ENCODE data around the gene SZT2. TPM values are rescaled to one million over a fixed set of nuclear protein-coding genes. Genes with fewer than 3 reads are reported as not detected.

Gene SZT2
- total RNA-seq, 1 donor from 2014 or later: 39.4 TPM

DNA sequence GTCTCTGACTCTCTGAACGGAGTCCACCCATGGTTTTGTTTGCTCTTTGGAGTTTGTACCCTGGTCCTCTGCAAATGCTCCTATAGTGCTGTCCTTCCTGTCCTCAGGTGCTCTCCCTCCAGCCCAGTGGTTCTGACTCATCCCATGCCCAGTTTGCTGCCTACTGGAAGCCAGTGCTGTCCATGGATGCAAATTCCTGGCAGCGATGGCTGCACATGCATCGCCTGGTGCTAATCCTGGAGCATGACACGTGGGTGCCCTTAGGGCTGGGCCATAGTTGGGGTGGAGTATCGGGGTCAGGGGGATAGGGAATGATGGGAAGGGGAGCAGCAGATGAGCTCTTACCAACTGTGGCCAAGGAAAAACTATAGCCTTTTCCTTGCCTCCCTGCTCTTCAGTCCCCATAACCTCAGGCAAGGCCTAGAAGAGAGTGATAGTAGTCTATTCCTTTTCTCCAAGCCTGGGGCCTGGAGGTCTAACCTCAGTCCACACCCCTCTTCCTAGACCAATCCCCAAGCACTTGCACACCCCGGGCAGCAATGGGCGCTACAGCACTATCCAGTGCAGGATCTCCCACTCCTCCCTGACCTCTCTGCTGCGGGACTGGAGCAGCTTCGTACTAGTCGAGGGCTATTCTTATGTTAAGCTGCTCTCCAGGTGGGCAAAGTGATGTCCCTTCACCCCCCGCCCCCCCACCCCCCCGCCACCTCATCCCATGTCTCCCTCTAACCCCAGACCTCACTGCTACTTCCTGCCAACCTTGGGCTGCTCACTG, 32.5 kb downstream of the SZT2 start:
- H3K27ac Mint-ChIP-seq (ENCODE audit: unreplicated experiment): no peak overlapping the region
- no peak for DNase-seq (ENCODE audit: low read depth, low spot score)
- H3K36me3 Mint-ChIP-seq (ENCODE audit: low read depth): peaks cover 6% of the 10 kb centered on the region
- H3K4me3 Mint-ChIP-seq: no peak overlapping the region
- no peaks in the 10 kb centered on the region for H3K9me3 Mint-ChIP-seq
- TF ChIP-seq, protein P1, sequence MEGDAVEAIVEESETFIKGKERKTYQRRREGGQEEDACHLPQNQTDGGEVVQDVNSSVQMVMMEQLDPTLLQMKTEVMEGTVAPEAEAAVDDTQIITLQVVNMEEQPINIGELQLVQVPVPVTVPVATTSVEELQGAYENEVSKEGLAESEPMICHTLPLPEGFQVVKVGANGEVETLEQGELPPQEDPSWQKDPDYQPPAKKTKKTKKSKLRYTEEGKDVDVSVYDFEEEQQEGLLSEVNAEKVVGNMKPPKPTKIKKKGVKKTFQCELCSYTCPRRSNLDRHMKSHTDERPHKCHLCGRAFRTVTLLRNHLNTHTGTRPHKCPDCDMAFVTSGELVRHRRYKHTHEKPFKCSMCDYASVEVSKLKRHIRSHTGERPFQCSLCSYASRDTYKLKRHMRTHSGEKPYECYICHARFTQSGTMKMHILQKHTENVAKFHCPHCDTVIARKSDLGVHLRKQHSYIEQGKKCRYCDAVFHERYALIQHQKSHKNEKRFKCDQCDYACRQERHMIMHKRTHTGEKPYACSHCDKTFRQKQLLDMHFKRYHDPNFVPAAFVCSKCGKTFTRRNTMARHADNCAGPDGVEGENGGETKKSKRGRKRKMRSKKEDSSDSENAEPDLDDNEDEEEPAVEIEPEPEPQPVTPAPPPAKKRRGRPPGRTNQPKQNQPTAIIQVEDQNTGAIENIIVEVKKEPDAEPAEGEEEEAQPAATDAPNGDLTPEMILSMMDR (conservative IDR thresholded peaks at IDR 0.05): no peak
- H3K27me3 Mint-ChIP-seq (ENCODE audit: low read depth): no peaks in the 10 kb centered on the region
- no peaks in the 10 kb centered on the region for H3K4me1 Mint-ChIP-seq

DNA sequence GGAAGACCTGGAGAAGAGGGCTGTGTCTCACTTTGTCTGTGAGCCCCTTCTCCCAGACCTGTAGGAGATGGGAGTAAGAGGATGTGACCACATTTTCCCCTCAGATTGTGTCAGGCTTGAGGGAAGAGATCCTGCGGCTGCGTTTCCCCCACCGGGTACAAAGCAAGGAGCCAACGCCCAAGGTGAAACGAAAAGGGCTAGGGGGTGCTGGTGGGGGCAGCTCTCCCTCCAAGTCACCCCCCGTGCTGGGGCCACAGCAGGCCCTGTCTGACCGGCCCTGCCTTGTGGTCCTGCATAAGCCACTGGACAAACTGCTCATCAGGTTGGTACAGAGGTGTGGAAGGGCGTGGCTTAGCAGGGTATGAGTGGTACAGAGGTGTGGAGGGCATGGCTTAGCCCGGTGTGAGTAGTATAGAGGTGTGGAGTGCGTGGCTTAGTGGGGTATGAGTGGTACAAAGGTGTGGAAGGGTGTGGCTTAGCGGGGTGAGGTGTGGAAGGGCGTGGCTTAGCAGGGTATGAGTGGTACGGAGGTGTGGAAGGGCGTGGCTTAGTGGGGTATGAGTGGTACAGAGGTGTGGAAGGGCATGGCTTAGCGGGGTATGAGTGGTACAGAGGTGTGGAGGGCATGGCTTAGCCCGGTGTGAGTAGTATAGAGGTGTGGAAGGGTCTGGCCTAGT, 33.4 kb downstream of the SZT2 start:
- Mint-ChIP-seq H3K27me3 (ENCODE audit: low read depth) (no peaks in the 10 kb centered on the region), H3K36me3 (ENCODE audit: low read depth) (peaks cover 6% of the 10 kb centered on the region), H3K9me3 (no peaks in the 10 kb centered on the region), H3K4me3 (no peak overlapping the region), H3K4me1 (no peaks in the 10 kb centered on the region), H3K27ac (ENCODE audit: unreplicated experiment) (no peak overlapping the region)
- TF ChIP-seq, protein P1 (conservative IDR thresholded peaks at IDR 0.05): no peak
- no peak for DNase-seq (ENCODE audit: low read depth, low spot score)

DNA sequence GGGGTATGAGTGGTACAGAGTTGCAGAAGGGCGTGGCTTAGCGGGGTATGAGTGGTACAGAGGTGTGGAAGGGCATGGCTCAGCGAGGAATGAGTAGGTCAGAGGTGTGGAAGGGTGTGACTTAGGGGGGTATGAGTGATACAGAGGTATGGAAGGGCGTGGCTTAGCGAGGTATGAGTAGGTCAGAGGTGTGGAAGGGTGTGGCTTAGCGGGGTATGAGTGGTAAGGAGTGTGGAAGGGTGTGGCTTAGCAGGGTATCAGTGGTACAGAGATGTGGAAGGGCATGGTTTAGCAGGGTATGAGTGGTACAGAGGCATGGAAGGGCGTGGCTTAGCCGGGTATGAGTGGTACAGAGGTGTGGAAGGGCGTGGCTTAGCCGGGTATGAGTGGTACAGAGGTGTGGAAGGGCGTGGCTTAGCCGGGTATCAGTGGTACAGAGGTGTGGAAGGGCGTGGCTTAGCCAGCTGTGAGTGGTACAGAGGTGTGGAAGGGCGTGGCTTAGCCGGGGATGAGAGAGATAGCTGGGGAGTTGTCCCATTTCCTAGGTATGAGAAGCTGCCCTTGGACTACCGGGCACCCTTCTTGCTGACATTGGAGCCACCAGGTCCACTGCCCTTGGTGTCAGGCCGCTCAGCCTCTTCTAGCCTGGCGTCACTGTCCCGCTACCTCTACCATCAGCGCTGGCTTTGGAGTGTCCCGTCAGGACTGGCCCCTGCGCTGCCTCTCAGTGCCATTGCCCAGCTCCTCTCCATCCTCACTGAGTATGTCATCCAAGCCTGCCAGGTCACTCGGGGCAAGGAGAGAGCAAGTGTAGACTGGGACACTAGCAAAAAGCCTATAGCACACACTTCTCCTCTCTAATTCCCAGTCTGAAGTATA, 34.2 kb downstream of the SZT2 start:
- H3K9me3 Mint-ChIP-seq: no peaks in the 10 kb centered on the region
- H3K27ac Mint-ChIP-seq (ENCODE audit: unreplicated experiment): no peak overlapping the region

DNA sequence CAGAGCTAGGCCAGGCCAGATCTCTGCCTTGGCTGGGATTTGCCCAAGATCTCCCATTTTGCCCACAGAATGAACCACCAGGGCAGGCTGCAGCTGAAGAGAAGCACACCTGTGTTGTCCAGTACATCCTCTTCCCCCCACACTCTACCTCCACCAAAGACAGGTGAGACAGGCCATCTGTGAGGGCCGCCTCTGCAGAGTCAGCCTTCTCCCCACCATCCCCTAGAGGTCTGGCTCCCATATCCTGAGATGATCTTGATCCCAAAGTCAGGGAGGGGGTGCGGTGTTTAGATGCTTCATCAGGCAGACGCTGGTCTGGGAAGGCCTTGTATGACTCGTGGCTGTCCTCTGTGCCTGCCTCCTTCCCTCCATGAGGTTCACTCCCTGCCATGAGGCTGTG, 35.3 kb downstream of the SZT2 start:
- Mint-ChIP-seq H3K36me3 (ENCODE audit: low read depth) (peaks cover 6% of the 10 kb centered on the region), H3K9me3 (no peaks in the 10 kb centered on the region), H3K27me3 (ENCODE audit: low read depth) (no peaks in the 10 kb centered on the region), H3K4me1 (no peaks in the 10 kb centered on the region), H3K4me3 (no peak overlapping the region), H3K27ac (ENCODE audit: unreplicated experiment) (no peak overlapping the region)
- TF ChIP-seq, protein P1 (conservative IDR thresholded peaks at IDR 0.05): no peak
- DNase-seq (ENCODE audit: low read depth, low spot score): no peak

More for the DNA sequence above, 34.2 kb downstream of the SZT2 start:
- Mint-ChIP-seq H3K4me3 (no peak overlapping the region), H3K27me3 (ENCODE audit: low read depth) (no peaks in the 10 kb centered on the region), H3K4me1 (no peaks in the 10 kb centered on the region), H3K36me3 (ENCODE audit: low read depth) (peaks cover 6% of the 10 kb centered on the region)
- TF ChIP-seq, protein P1 (conservative IDR thresholded peaks at IDR 0.05): no peak
- DNase-seq (ENCODE audit: low read depth, low spot score): no peak

DNA sequence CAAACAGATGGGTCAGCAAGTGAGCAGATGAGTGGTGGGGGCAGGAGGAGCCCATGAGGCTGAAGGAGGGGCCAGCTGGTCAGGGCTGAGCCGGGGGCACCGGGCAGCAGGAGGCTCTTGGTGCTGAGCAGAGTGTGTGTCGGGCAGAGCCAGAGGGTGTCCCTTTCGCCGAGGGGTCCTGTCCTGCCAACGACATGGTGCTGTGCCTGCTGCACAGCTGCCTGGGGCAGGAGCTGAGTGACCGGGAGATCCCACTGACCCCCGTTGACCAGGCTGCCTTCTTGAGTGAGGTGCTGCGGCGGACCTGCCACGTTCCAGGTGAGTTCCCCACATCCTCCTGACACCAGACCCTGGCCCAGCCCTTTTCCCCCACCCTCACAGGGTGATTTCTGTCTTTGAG, 36.5 kb downstream of the SZT2 start:
- DNase-seq (ENCODE audit: low read depth, low spot score): no peak
- Mint-ChIP-seq H3K9me3 (no peaks in the 10 kb centered on the region), H3K27ac (ENCODE audit: unreplicated experiment) (no peak overlapping the region), H3K36me3 (ENCODE audit: low read depth) (peaks cover 11% of the 10 kb centered on the region), H3K27me3 (ENCODE audit: low read depth) (no peaks in the 10 kb centered on the region), H3K4me1 (no peaks in the 10 kb centered on the region), H3K4me3 (no peak overlapping the region)
- TF ChIP-seq, protein P1 (conservative IDR thresholded peaks at IDR 0.05): no peak
